CD1c-positive myeloid dendritic cell (primary cell): ENCODE measurements around the gene IL1RAPL2.
"Not testable (repeated sequence)": the region's sequence is repeated elsewhere in the genome, so short reads cannot be mapped to it uniquely, and the experiment has no call there.

ENCODE experiments used
- DNase-seq: peaks from one replicate; pipeline ENCODE4 v3.0.0-alpha.2; 2016; ENCODE audit errors: extremely low spot score

IL1RAPL2 gene

GRCh38 chrX:105608745-105609144 lies 1042.7 kb downstream of the IL1RAPL2 start:
- no peak for DNase-seq

DNA sequence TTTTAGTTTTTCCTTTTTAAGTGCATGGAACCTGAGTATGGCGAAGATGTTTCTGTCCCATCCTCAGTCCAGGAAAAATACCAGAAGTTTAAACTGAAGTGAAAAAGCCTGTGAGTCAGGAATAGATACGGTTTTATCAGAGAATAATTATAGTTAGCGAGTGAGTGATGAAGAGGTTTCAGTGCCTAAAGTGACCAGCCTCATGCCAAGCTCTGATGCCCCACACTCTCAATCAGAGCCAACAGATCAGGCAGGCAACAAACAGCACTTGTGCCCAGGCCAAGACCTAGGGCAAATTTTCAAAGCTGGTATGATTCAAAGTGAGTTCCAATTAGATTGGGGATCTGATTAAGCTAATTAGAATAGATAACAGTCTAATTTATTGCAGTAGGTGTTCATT lies 1043.5 kb downstream of the IL1RAPL2 start:
- DNase-seq: no peak

DNA sequence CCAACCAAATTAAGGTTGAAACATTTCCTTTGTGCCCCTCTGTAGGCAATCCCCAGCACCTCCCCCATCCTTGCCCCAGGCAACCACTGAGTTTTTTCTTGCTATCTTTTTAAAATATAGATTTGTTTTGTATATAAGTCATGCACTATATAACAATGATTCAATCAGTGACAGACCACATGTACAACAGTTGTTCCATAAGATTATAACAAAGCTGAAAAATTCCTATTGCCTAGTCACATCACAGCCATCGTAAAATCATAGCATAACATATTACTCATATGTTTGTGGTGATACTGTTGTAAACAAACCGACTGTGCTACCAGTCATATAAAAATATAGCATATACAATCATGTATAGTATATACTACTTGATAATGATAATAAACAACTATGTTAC lies 1044.4 kb downstream of the IL1RAPL2 start:
- DNase-seq: no peak

DNA sequence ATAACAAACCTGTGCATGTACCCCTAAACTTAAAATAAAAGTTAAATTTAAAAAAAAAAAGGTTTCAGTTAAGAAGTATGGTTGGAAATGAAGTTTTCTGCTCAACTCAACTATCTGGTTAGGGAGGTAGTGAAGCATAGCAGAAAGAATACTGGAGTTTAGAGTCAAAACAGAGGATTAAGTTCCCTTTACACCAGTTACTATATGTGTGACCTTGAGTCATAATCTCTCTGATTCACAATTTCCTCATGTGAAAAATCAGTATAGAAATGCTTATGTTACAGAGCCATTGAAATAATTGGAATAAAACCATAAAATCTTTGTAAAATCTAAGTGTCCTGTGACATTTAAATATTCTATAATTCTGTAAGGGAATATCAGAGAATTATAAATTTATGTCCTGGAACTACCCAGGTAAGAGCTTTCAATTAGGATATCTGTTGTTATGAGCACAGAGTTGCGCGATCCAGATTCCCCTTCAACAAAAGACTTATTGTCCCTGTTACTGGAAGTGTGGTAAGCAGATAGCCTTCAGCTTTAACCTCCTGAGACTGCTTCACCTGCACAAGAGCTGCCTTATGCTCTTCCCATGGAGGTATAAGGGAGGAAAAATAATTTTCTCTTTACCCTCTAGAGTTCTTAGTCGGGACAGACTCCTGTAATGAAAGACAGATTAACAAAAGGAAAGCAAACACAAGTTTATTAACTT lies 1052.5 kb downstream of the IL1RAPL2 start:
- no peak for DNase-seq

- DNase-seq: no peak
Measured at GRCh38 chrX:105634180-105634579, 1068.2 kb downstream of the IL1RAPL2 start.

- no peak for DNase-seq
Measured at GRCh38 chrX:105635794-105636193, 1069.8 kb downstream of the IL1RAPL2 start.

DNA sequence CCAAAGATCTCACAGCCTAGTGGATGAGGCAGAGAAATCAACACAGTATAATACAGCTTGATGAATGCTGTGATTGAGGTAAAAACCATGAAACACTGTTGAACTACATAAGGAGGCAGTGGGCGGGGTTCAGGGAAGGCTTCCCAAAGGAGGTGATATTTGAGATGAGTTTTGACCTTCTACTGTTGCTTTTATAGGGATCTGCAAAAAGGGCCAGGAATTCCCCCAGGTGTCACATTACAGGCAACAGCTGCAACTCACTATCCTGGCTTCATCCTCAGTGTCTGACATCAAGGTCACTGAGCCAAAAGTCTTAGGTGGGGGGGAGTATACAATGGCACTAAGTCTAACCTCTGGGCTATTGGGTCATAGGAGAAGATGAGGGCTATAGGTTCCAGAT lies 1070.7 kb downstream of the IL1RAPL2 start:
- no peak for DNase-seq

DNA sequence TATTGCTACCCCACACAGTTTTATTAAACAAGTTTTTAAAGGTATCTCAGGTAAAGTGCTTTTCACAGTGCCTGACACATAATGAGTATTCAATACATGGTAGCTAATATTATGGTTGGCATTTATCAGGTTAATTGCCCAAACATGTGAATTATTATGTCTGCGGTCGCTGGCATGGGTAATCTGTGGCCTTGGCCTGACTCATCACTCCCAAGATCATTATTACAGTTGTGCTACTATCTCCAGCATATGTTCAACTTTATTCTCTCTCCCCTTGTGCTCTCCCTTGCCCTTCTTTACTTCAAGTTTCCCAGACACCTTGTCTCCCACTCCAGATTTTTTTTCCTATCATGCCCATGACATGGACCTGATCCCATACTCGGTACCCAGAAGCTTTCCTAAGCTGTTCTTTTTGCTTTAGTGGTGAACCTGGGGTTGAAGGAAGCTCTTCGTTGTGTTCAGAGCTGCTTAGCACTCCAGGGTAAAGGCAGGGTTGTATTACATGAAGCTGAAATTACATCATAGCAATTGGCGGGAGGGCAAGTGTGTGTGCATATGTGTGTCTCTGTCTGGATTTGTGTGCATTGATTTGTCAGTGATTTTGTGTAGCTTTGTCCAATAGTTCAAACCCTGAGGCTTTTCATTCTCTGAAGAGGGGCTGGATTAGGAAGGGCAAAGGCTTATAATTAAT lies 1079.8 kb downstream of the IL1RAPL2 start:
- no peak for DNase-seq

DNA sequence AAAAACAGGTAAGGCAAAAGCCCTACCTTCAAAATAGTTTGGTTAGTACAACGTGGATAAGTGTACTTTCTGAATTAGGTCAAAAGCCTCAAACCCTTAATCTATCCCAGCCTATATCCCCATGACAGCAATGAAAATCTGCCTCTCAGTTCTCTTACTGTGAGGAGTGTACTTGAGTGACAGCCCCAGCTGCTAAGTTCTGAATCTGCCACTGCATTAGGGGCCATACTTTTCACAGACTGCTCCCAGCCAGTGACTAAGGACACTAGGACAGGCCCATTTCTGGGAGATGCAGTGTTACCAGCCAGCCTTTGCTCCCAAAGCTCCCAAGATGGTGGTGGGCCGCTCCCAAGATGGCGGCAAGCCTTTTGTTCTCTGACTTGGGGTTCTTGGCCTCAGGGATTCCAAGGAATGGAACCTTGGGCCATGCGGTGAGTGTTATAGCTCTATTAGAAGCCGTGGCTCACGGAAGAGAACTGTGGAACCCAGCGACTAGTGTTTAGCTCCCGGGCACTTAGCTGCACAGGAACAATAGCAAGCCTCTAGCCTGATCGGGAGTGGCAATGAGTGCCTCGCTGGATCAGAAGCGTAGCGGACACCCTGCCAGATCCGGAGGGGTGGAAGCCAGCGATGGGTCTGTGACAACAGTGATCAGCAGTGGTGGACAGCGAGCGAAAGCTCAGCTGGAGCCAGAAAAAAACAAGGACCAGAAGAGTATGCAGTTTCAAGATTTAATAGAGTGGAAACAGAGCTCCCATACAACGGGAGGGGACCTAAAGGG lies 1080.8 kb downstream of the IL1RAPL2 start:
- DNase-seq: no peak

DNA sequence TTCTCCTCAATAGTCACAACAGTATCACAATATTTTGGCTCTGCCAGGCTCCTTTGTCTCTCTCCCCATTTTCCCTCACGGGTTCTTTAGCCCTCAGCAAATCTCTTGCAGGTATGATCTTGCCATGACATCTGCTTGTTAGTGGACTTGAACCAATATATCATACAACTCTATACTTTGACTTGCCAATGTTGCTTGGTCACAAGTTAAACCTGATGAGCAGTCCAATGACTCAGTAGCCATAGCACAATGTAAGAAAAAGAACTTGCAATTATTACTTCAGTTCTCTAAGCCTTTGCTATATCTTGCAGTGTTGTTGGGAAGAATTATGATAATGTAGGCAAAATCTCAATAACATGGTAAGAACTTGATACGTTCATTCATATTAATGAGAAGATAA lies 1081.8 kb downstream of the IL1RAPL2 start:
- no peak for DNase-seq

- DNase-seq: no peak
Measured at GRCh38 chrX:105648732-105649131, 1082.7 kb downstream of the IL1RAPL2 start.

GRCh38 chrX:105650577-105650976 lies 1084.6 kb downstream of the IL1RAPL2 start:
- no peak for DNase-seq

DNA sequence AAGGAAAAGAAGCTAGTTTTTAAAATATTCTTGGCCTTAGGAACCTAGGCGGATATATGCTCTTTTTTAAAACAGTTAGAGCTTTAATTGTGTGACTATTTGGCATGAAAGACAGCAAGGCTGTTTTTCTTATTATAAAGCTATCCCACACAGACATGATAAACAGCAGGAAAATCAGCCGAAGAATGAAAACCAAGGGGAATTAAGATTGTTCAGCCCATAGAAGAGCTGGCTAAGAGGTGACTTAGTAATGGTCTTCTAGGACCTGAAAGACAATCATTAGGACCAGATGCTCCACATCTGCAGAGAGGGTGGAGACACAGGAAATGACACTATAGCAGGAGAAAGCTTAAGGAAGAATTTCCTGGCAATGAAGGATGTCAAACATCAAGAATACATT lies 1085.0 kb downstream of the IL1RAPL2 start:
- no peak for DNase-seq

DNA sequence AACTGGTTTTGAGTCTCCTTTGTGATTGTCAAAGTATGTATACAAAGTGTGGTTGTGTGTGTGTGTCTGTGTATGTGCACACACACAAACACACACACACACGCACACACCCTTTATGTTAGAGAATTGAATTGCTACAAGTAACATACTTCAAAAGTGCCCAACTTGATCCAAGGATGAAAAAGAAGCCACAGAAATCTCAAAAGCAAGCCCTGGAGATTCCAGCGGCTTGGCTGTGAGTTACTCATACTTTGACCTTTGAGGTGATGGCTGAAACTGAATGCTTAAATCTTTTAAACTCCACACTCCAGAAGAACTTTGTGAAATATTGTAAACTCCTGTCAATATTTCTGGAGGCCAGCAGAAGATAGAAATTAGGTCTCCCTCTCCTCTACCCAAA lies 1087.9 kb downstream of the IL1RAPL2 start:
- DNase-seq: no peak

GRCh38 chrX:105658136-105658535 lies 1092.1 kb downstream of the IL1RAPL2 start:
- DNase-seq: no peak

DNA sequence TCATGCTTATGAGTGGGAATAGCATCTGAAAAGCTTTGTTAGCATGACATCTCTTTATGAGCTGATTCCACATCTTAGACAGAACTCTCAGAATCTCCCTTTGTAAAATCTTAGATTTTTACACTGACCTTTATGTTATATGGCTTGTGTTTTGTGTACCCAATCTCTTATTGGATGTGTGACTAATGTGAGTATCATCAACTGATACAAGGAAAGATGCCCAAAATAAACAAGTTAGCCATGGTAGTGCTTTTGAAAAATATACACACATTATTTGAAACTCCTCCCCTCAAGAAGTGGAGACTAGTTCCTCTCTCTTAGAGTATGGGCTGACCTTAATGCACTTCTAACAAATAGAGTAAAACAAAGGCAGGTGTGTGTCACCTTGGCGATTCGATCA lies 1096.2 kb downstream of the IL1RAPL2 start:
- no peak for DNase-seq

DNA sequence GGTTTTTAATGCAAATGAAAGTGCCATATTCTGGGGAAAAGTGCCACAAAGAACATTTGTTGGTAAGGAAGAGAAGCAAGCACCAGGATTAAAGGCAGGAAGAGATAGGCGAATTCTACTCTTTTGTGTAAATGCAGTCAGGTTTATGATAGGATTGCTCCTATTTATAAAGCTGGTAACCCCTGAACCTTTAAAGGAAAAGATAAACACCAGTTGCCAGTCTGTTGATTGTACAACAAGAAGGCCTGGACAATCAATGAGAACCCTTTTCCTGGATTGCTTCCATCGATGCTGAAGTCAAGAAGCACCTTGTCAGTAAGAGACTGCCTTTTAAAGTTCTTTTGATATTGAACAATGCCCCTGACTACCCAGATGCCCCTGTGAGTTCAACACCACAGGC lies 1098.2 kb downstream of the IL1RAPL2 start:
- DNase-seq: no peak

DNA sequence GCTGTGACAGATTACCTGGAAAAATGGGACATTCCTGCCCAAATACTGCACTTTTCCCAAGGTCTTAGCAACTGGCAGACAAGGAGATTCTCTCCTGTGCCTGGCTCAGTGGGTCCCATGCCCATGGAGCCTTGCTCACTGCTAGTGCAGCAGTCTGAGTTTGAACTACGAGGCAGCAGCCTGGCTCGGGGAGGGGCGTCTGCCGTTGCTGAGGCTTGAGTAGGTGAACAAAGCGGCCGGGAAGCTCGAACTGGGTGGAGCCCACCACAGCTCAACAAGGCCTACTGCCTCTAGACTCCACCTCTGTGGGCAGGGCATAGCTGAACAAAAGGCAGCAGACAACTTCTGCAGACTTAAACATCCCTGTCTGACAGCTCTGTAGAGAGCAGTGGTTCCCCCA lies 1118.3 kb downstream of the IL1RAPL2 start:
- DNase-seq: not testable (repeated sequence)

DNA sequence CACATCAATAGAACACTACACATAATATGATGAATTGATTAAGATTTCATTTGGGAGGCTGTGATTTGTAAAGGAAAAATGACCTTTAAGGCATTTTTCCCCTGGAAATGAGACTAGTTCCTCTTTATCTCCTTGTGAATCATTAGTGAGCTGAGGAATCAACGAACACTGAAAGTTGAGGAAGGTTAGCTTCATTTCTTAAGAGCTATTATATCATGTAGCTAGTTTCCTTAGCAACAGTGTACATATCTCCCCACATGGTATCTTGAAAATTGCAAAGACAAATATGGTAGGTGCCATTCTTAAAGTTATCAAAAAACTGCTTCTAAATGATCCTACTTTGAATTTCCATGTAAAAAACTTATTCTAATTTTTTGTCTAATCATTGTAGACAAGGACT lies 1128.8 kb downstream of the IL1RAPL2 start:
- no peak for DNase-seq

- no peak for DNase-seq
Measured at GRCh38 chrX:105695451-105695850, 1129.5 kb downstream of the IL1RAPL2 start.

GRCh38 chrX:105696870-105697269 lies 1130.9 kb downstream of the IL1RAPL2 start:
- peak; percentile 1 for DNase-seq

DNA sequence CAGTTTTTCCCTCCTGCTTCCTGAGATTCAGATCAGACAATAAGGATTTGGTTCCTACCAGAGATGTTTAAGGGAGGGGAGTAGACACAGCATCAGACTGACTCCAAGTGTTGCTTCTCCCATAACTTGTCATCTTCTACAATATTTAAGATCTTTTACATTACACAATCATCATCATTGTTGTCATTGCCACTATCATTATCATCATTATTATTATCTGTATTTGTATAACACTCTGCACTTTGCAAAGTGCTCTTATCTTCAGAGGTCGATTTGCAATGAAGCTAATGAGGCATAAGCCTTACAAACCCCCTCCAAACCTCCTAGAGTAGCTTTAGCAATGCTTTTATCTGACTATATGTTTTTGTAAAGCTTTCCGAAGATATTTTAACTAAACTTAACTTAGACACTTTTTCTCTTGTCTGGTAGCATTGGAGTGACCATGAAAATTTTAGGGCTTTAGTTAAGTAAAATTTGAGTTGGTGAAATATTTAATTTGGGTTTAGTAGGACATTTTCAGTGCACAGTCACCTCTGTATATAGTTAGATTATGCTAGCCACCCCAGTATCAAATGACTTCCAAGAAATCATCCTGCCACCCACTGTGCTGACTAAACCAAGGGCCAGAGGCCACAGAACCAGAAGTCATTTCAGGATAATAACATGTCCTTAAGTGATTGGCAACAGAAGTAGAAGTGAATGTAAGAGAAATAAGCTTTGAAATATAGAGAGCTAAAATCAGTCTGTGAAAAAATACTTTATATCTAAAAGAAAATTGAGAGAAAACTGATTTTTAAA lies 1132.2 kb downstream of the IL1RAPL2 start:
- DNase-seq: no peak
